Fibroblast of lung (primary cell): Measurements from ENCODE around the gene BCAS1. TPM values are rescaled to one million over a fixed set of nuclear protein-coding genes. Genes with fewer than 3 reads are reported as not detected.
A peak's percentile ranks its signal among the peaks of the same experiment; 100 is the strongest.

ENCODE experiments used
- DNase-seq, 2 donors: peaks; one replicate each; pipeline versions ENCODE4 v3.0.0 to v3.0.0-alpha.2; 2010; ENCODE audit warnings: low read depth in 2 of 2
- H2AFZ ChIP-seq: 2 replicates; pipeline ENCODE4 v1.5.1; 2012; ENCODE audit warnings: low read length, control low read depth, inconsistent platforms
- H3K27ac ChIP-seq: 2 replicates; pipeline ENCODE4 v1.5.1; 2011; ENCODE audit warnings: low read length, control low read depth; ENCODE audit not compliant: insufficient read depth
- H3K27me3 ChIP-seq: 2 replicates; pipeline ENCODE4 v1.5.1; 2011; ENCODE audit warnings: mild to moderate bottlenecking, low read length; ENCODE audit not compliant: control insufficient read depth, insufficient read depth
- H3K36me3 ChIP-seq: 2 replicates; pipeline ENCODE4 v1.5.1; 2011; ENCODE audit warnings: low read length; ENCODE audit not compliant: control insufficient read depth, insufficient read depth
- H3K4me1 ChIP-seq: 2 replicates; pipeline ENCODE4 v1.5.1; 2011; ENCODE audit warnings: low read length; ENCODE audit not compliant: control insufficient read depth, insufficient read depth; ENCODE audit errors: extremely low read depth
- H3K4me2 ChIP-seq: 2 replicates; pipeline ENCODE4 v1.5.1; 2011; ENCODE audit warnings: low read length, control low read depth; ENCODE audit not compliant: insufficient read depth; ENCODE audit errors: extremely low read depth
- H3K4me3 ChIP-seq, 4 experiments: fragments of 200-600 bp in 1 of 4; sonication (generic) in 1 of 4; replicated peaks in 1 of 4; 2 replicates each; pipeline ENCODE4 v1.5.1; 2011 to 2016; ENCODE audit warnings: low read length in 4 of 4, low read depth in 3 of 4, mild to moderate bottlenecking in 3 of 4, control low read depth in 2 of 4, inconsistent platforms in 1 of 4, mixed read lengths in 1 of 4; ENCODE audit not compliant: insufficient read depth in 1 of 4; ENCODE audit errors: control extremely low read depth in 1 of 4
- H3K79me2 ChIP-seq: 2 replicates; pipeline ENCODE4 v1.5.1; 2012; ENCODE audit warnings: mild to moderate bottlenecking, low read length, inconsistent platforms; ENCODE audit not compliant: control insufficient read depth, insufficient read depth
- H3K9ac ChIP-seq: 2 replicates; pipeline ENCODE4 v1.5.1; 2011; ENCODE audit warnings: mild to moderate bottlenecking, low read length, control low read depth; ENCODE audit not compliant: insufficient read depth
- H3K9me3 ChIP-seq: 2 replicates; pipeline ENCODE4 v1.5.1; 2012; ENCODE audit warnings: low read depth, low read length; ENCODE audit not compliant: control insufficient read depth, insufficient read depth
- H4K20me1 ChIP-seq: 2 replicates; pipeline ENCODE4 v1.5.1; 2011; ENCODE audit warnings: low read length; ENCODE audit not compliant: control insufficient read depth, insufficient read depth; ENCODE audit errors: extremely low read depth
- EZH2 ChIP-seq: IDR thresholded peaks from 2 replicates; pipeline ENCODE4 v1.5.1; 2012; ENCODE audit warnings: low read length, control low read depth, mild to moderate bottlenecking; ENCODE audit errors: missing control alignments
- polyA plus RNA-seq, 2 donors: library from polyadenylated mRNA; depleted of rRNA in 1 of 2; stranded (reverse) in 1 of 2; unstranded in 1 of 2; fragments of >200 nt; gene quantifications; 2 replicates each; pipeline ENCODE4 v1.2.1, GENCODE V29; 2011 to 2012; ENCODE audit warnings: missing spikeins in 1 of 2
- total RNA-seq: library from RNA; depleted of rRNA; stranded (reverse); fragments of >200 nt; gene quantifications from 2 replicates; pipeline ENCODE4 v1.2.1, GENCODE V29; 2014
- TF ChIP-seq, protein P1 (sequence below), 2 donors: IDR thresholded peaks in 1 of 2; conservative IDR thresholded peaks in 1 of 2; 1 replicate in 1 of 2; 2 replicates in 1 of 2; pipeline ENCODE4 v1.5.1; 2011 to 2012; ENCODE audit warnings: low read length in 2 of 2, control low read depth in 1 of 2, inconsistent platforms in 1 of 2, low read depth in 1 of 2, mild to moderate bottlenecking in 1 of 2

BCAS1 gene
- total and polyA plus RNA-seq, 2 donors (not counting 1 experiment from before 2014, with no cell fraction given), result 0.17 TPM; not detected in 1

DNA sequence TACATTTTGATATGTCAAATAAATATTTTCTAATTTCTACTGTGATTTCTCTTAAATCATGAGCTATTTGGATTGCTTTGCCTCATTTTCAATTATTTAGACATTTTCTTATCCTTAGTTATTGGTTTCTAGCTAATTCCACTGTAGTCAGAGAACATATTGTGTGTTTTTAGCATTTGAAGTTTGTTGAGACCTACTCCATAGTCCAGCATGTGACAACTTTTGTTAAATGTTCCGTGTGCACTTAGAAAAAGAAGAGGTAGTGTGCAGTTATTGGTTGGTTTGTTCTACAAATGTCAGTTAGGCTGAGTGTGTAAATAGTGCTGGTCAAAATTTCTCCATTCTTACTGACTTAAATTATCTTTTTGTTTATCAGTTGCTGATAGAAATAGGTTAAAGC lies 138.8 kb downstream of the BCAS1 start:
- Histone ChIP-seq H2AFZ (peak overlapping the region; percentile 1), H3K36me3 (no peaks in the 10 kb centered on the region)

GRCh38 chr20:53930651-53931504 lies 139.5 kb downstream of the BCAS1 start:
- no peaks in the 10 kb centered on the region for H3K9me3 ChIP-seq
- no peak overlapping the region for H3K9ac ChIP-seq
- H2AFZ ChIP-seq, result no peak overlapping the region
- peak in 1 of 2 donors; percentile 70 for DNase-seq
- no peaks in the 10 kb centered on the region for H3K27me3 ChIP-seq
- peaks cover 12% of the 10 kb centered on the region for H3K4me1 ChIP-seq
- no peaks in the 10 kb centered on the region for H4K20me1 ChIP-seq
- TF ChIP-seq, protein P1, sequence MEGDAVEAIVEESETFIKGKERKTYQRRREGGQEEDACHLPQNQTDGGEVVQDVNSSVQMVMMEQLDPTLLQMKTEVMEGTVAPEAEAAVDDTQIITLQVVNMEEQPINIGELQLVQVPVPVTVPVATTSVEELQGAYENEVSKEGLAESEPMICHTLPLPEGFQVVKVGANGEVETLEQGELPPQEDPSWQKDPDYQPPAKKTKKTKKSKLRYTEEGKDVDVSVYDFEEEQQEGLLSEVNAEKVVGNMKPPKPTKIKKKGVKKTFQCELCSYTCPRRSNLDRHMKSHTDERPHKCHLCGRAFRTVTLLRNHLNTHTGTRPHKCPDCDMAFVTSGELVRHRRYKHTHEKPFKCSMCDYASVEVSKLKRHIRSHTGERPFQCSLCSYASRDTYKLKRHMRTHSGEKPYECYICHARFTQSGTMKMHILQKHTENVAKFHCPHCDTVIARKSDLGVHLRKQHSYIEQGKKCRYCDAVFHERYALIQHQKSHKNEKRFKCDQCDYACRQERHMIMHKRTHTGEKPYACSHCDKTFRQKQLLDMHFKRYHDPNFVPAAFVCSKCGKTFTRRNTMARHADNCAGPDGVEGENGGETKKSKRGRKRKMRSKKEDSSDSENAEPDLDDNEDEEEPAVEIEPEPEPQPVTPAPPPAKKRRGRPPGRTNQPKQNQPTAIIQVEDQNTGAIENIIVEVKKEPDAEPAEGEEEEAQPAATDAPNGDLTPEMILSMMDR (conservative IDR thresholded peaks at IDR 0.05 in 1 of 2, IDR thresholded peaks at IDR 0.05 in 1 of 2; ENCODE audit: low read depth in 1 of 2, low read length in 2 of 2), result no peak
- TF ChIP-seq EZH2, result no peak
- no peak overlapping the region for H3K27ac ChIP-seq
- no peak overlapping the region for H3K4me3 ChIP-seq
- H3K36me3 ChIP-seq, result no peaks in the 10 kb centered on the region
- H3K4me2 ChIP-seq, result no peak overlapping the region
- no peaks in the 10 kb centered on the region for H3K79me2 ChIP-seq

More for the DNA sequence above, 138.8 kb downstream of the BCAS1 start:
- Histone ChIP-seq H3K4me3 (no peak overlapping the region), H3K79me2 (no peaks in the 10 kb centered on the region), H3K27me3 (no peaks in the 10 kb centered on the region), H3K4me2 (no peak overlapping the region), H3K9ac (no peak overlapping the region), H3K27ac (no peak overlapping the region), H4K20me1 (no peaks in the 10 kb centered on the region), H3K4me1 (peaks cover 6% of the 10 kb centered on the region), H3K9me3 (no peaks in the 10 kb centered on the region)
- DNase-seq, result no peak
- TF ChIP-seq, protein P1 (conservative IDR thresholded peaks at IDR 0.05 in 1 of 2, IDR thresholded peaks at IDR 0.05 in 1 of 2; ENCODE audit: low read depth in 1 of 2, low read length in 2 of 2), result no peak
- no peak for TF ChIP-seq EZH2

- H2AFZ ChIP-seq, result no peak overlapping the region
- H3K4me3 ChIP-seq, result no peak overlapping the region
- no peak overlapping the region for H3K27ac ChIP-seq
- H3K9me3 ChIP-seq, result no peaks in the 10 kb centered on the region
- no peak overlapping the region for H3K4me2 ChIP-seq
- no peaks in the 10 kb centered on the region for H3K27me3 ChIP-seq
- H3K4me1 ChIP-seq, result peaks cover 11% of the 10 kb centered on the region
- no peaks in the 10 kb centered on the region for H3K36me3 ChIP-seq
- TF ChIP-seq, protein P1 (conservative IDR thresholded peaks at IDR 0.05 in 1 of 2, IDR thresholded peaks at IDR 0.05 in 1 of 2; ENCODE audit: low read depth in 1 of 2, low read length in 2 of 2), result no peak
- no peak for TF ChIP-seq EZH2
- no peak for DNase-seq
- no peak overlapping the region for H3K9ac ChIP-seq
- no peaks in the 10 kb centered on the region for H3K79me2 ChIP-seq
- no peaks in the 10 kb centered on the region for H4K20me1 ChIP-seq
These were observed 140.3 kb downstream of the BCAS1 start for GRCh38 chr20:53929974-53930650.
